ENCODE measurements around the gene BAIAP2.
"Not testable (repeated sequence)": the region's sequence is repeated elsewhere in the genome, so short reads cannot be mapped to it uniquely, and the experiment has no call there.

Gene BAIAP2

DNA sequence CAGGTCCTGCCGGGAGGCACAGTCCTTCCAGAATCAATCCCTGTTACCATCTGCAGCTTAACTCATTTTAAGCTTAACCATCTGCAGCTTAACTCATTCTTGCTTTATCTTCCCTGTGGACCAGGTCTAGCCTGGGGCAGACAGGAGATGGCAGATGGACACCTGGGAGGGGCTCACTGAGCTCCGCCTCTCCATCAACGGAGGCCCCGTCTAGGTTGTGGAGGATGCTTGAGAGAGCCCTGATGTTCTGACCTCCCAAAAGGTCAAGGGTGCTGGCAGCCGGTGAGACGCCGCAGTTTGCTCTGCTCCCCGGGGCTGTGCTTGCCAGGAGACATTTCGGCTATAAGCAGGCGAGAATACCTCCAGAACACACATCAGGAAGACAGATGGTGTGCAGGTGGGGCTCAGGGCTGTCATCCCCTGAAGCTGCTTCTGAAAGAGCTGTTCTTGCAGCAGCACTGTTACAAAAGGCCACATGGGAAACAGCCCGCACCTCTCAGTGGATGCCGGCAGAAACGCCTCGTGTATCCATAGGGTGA is 41.3 kb downstream of the BAIAP2 start:
- Histone ChIP-seq H3K9me3 (ENCODE audit: low read depth, low read length) (no peaks in the 10 kb centered on the region), H3K36me3 (ENCODE audit: insufficient read depth, low read length) (no peaks in the 10 kb centered on the region), H3K9ac (ENCODE audit: insufficient read length) (no peak overlapping the region), H3K27ac (no peak overlapping the region), H3K4me3 (no peak overlapping the region)
- no peak for DNase-seq (ENCODE audit: low read depth, low spot score)
- TF ChIP-seq POLR2AphosphoS5 (IDR thresholded peaks at IDR 0.05; ENCODE audit: borderline replicate concordance, low read depth, low read length): no peak
- no peak for TF ChIP-seq FOXP2 (optimal IDR thresholded peaks at IDR 0.05; ENCODE audit: control extremely low read depth, extremely low read length, insufficient read depth)
- TF ChIP-seq EZH2 (IDR thresholded peaks at IDR 0.05): no peak

- H3K4me3 ChIP-seq; H3K27ac ChIP-seq; H3K9me3 ChIP-seq (ENCODE audit: low read depth, low read length); H3K9ac ChIP-seq (ENCODE audit: insufficient read length); DNase-seq (ENCODE audit: low read depth, low spot score); H3K36me3 ChIP-seq (ENCODE audit: insufficient read depth, low read length): not testable (repeated sequence)
Measured at GRCh38 chr17:81078026-81078913, 43.3 kb downstream of the BAIAP2 start.

GRCh38 chr17:81080019-81080418 is 45.1 kb downstream of the BAIAP2 start:
- Histone ChIP-seq H3K9me3 (ENCODE audit: low read depth, low read length) (no peaks in the 10 kb centered on the region), H3K36me3 (ENCODE audit: insufficient read depth, low read length) (no peaks in the 10 kb centered on the region), H3K4me3 (no peak overlapping the region), H3K9ac (ENCODE audit: insufficient read length) (no peak overlapping the region), H3K27ac (no peak overlapping the region)
- TF ChIP-seq FOXP2 (optimal IDR thresholded peaks at IDR 0.05; ENCODE audit: control extremely low read depth, extremely low read length, insufficient read depth) (no peak), EZH2 (IDR thresholded peaks at IDR 0.05) (no peak), POLR2AphosphoS5 (IDR thresholded peaks at IDR 0.05; ENCODE audit: borderline replicate concordance, low read depth, low read length) (no peak)
- no peak for DNase-seq (ENCODE audit: low read depth, low spot score)

DNA sequence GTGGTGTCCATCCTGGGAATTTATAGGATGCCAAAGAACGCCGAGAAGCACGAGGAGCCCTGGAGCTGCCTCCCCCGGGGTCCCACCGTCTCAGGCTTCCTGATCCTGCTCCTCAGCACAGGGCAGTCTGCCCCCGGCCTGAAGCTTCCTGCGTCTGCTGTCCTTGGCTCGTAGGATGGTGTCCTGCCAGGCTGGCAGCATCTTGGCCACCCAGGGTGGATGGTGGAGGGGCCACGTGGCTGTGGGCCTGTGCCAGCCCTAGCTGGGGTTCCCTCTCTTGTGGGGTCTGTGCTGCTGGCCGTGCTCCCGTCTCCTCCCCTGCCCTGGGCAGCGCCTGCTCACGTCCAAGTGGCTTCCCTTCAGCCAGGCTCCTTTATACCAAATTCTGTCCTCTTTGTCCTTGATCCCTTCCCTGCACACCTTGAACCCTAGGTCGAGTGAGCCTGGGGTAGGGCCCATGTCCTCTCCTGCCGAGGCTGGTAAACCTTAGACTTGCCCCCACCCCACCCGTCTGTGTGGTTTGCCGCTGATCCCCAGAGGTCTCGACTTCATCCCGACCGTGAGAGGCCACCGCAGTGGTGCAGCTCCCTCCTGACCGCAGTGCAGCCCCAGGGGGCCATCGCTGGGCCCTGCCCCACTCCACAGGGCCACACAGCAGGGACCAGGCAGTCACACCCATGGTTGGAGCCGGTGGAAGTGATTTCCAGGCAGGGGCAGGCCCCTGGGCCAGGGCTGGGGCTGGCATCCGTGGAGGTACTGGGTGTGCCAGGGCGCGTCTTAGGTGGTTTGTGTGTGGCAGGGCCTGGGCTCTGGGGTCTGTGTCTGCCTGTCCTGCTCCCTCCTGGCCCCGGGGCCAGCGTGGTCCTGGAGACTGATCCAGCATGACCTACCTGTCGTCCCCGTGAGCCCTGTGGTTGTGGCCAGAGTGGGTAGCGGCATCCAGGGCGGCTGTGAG is 46.5 kb downstream of the BAIAP2 start:
- Histone ChIP-seq H3K9me3 (ENCODE audit: low read depth, low read length) (no peaks in the 10 kb centered on the region), H3K36me3 (ENCODE audit: insufficient read depth, low read length) (no peaks in the 10 kb centered on the region), H3K27ac (no peak overlapping the region), H3K4me3 (no peak overlapping the region), H3K9ac (ENCODE audit: insufficient read length) (no peak overlapping the region)
- no peak for DNase-seq (ENCODE audit: low read depth, low spot score)
- TF ChIP-seq FOXP2 (optimal IDR thresholded peaks at IDR 0.05; ENCODE audit: control extremely low read depth, extremely low read length, insufficient read depth) (no peak), POLR2AphosphoS5 (IDR thresholded peaks at IDR 0.05; ENCODE audit: borderline replicate concordance, low read depth, low read length) (no peak), EZH2 (IDR thresholded peaks at IDR 0.05) (no peak)

DNA sequence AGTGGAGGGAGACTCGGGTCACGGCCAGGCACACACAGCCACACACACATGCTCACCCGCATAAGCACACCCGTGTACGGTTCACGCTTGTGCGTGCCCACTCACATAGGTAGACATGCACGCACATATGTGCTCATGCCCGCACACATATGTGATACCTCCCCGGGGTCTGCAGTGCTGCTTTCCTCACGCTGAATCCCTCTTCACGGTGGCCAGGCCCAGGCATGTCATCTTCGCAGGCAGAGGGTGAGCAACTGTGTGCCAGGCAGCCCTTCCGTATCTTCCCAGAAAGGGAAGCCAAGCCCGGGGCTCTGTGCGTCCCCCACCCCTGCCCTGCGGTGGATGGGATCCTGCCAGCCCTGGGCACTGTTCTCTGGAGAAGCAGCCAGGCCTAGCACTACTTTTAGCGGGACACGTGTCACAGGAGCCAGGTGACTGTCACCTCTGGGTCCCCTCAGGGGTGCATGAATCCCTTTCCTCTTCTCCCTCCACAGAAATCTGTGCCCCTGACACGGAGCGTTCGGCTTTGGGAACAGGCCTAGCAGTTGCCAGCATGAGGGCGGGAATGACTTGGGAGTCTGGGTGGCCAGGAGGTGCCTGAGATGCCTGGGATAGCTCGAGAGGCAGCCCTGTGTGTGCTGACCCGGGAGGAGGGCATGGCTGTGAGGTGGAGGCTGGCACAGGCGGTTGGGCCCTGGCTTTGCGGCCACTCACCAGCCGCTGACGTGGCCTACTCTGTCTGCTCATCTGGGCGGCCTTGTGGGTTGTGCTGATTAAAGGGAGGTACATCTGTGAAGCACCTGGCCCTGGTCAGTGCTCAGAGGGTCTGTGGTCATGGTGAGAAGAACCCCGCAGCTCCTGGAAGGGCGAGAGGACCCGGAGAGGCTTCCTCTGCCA is 47.5 kb downstream of the BAIAP2 start:
- H3K9ac ChIP-seq (ENCODE audit: insufficient read length): no peak overlapping the region
- H3K4me3 ChIP-seq: no peak overlapping the region

DNA sequence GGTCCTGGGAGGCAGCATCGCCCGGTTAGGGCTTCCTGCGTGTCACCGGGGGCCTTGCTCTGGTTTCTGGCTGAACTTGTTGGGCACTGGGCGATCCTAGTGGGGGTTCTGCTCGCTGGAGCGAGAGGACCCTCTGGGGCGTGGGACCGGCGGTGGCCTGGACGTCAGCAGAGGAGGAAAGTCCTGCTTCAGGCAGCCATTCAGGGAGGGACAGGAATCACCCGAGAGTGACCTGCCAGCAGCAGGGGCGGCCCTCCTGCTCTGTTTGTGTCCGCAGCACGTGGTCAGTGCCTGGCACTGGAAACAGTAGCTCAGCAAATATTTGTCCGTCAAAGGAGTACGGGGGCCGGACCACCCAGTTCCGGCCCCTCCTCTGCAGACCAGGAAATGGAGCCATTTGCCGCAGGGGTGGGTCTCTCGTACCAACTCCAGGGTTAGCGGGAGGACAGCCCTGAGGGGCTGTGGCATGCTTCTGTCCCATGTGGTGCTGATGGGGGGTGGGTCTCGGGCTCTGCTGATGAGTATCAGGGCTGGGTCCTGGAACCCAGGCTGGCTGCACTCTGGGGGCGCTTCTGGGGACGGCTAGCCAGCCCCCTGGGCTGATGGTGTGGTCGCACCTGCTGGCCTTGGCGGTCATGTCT is 48.3 kb downstream of the BAIAP2 start:
- Histone ChIP-seq H3K36me3 (ENCODE audit: insufficient read depth, low read length) (no peaks in the 10 kb centered on the region), H3K27ac (no peak overlapping the region), H3K4me3 (no peak overlapping the region), H3K9ac (ENCODE audit: insufficient read length) (no peak overlapping the region), H3K9me3 (ENCODE audit: low read depth, low read length) (no peaks in the 10 kb centered on the region)
- no peak for DNase-seq (ENCODE audit: low read depth, low spot score)
- TF ChIP-seq EZH2 (IDR thresholded peaks at IDR 0.05) (no peak), POLR2AphosphoS5 (IDR thresholded peaks at IDR 0.05; ENCODE audit: borderline replicate concordance, low read depth, low read length) (no peak), FOXP2 (optimal IDR thresholded peaks at IDR 0.05; ENCODE audit: control extremely low read depth, extremely low read length, insufficient read depth) (no peak)

More for the DNA sequence above, 47.5 kb downstream of the BAIAP2 start:
- Histone ChIP-seq H3K9me3 (ENCODE audit: low read depth, low read length) (no peaks in the 10 kb centered on the region), H3K36me3 (ENCODE audit: insufficient read depth, low read length) (no peaks in the 10 kb centered on the region), H3K27ac (no peak overlapping the region)
- DNase-seq (ENCODE audit: low read depth, low spot score): no peak
- TF ChIP-seq EZH2 (IDR thresholded peaks at IDR 0.05) (no peak), FOXP2 (optimal IDR thresholded peaks at IDR 0.05; ENCODE audit: control extremely low read depth, extremely low read length, insufficient read depth) (no peak), POLR2AphosphoS5 (IDR thresholded peaks at IDR 0.05; ENCODE audit: borderline replicate concordance, low read depth, low read length) (no peak)

DNA sequence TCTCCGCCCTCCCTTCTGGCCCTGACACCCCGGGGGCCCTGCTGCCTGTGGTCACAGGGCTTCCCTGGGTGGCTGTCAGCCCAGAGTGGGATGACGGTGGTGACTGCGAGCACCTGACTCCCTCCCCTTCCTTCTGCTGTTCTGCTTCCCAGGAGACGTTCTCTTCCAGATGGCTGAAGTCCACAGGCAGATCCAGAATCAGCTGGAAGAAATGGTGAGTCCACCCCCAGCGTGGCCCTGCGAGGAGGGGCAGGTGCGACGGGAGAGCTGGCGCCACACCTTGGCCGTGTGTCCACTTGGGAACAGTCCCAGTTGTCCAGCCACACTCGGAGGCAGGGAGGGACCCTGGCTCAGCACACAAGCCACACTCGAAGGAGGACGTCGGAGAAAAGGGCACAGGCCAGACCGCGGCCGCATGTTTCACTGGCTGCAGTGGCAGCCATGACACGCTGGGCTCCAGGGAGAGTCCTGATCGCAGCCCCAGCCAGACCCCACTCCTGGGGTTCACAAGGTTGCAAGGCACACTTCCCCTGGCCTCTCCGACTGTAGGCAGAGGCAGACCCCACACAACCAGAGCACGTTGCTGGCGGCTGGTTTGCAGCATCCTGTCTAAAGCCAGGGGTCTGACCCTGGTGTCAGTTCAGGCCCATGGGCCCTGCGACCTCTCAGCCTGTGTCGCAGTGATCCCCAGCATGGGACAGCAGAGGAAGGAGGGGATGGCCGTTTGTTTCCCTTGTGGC is 49.9 kb downstream of the BAIAP2 start:
- H3K27ac ChIP-seq: no peak overlapping the region
- DNase-seq (ENCODE audit: low read depth, low spot score): no peak
- H3K9me3 ChIP-seq (ENCODE audit: low read depth, low read length): no peaks in the 10 kb centered on the region
- no peak overlapping the region for H3K9ac ChIP-seq (ENCODE audit: insufficient read length)
- TF ChIP-seq FOXP2 (optimal IDR thresholded peaks at IDR 0.05; ENCODE audit: control extremely low read depth, extremely low read length, insufficient read depth) (no peak), POLR2AphosphoS5 (IDR thresholded peaks at IDR 0.05; ENCODE audit: borderline replicate concordance, low read depth, low read length) (no peak), EZH2 (IDR thresholded peaks at IDR 0.05) (no peak)
- no peaks in the 10 kb centered on the region for H3K36me3 ChIP-seq (ENCODE audit: insufficient read depth, low read length)
- H3K4me3 ChIP-seq: no peak overlapping the region
